DMS153 treated with DMSO at 0.1 percent for 48 hours (cell line): ENCODE results near the gene NEMF.
"Not testable (repeated sequence)": the region's sequence is repeated elsewhere in the genome, so short reads cannot be mapped to it uniquely, and the experiment has no call there.

Experiments
- DNase-seq: peaks from one replicate; lab custom pipeline; 2025; ENCODE audit not compliant: unreplicated experiment; lab: John Stamatoyannopoulos, UW

NEMF gene

DNA sequence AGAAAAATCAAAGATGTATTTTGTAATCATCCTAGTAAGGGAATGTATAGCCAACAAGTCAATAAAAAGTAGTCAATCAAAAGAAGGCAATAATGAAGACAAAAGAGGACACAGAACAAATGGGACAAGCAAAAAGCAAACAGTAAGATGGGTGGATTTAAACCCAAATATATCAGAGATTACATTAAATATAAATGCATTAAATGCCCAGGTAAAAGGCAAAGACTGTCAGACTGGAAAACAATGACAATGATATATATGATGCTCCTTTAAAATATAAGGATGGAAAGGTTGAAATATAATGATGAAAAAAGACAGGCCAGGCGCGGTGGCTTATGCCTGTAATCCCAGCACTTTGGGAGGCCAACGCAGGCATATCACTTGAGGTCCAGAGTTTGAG, 35.7 kb downstream of the NEMF start:
- DNase-seq = no peak

DNA sequence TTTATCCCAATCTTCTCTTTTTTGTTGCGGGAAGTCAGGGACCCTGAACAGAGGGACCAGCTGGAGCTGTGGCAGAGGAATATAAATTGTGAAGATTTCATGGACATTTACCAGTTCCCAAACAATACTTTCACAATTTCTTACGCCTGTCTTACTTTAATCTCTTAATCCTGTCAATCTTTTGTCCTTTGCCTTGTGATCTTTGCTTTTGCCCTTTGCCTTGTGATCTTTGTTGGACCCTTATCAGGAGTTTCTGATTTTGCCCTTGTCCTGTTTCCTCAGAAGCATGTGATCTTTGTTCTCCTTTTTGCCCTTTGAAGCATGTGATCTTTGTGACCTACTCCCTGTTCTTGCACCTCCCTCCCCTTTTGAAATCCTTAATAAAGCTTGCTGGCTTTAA, 36.5 kb downstream of the NEMF start:
- not testable (repeated sequence) for DNase-seq

DNA sequence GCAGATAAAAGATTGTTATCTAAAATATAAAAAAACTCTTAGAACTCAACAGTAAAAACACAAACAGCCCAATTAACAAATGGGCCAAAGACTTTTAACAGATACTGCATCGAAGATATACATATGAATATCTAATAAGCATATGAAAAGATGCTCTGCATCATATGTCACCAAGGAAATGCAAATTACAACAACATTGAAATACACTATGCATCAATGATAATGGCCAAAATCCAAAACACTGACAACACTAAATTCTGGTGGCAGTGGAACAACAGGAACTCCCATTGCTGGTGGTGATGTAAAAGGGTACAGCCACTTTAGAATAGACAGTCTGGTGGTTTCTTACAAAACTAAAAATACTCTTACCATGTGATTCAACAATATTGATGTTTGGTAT, 43.8 kb downstream of the NEMF start:
- DNase-seq = no peak

DNA sequence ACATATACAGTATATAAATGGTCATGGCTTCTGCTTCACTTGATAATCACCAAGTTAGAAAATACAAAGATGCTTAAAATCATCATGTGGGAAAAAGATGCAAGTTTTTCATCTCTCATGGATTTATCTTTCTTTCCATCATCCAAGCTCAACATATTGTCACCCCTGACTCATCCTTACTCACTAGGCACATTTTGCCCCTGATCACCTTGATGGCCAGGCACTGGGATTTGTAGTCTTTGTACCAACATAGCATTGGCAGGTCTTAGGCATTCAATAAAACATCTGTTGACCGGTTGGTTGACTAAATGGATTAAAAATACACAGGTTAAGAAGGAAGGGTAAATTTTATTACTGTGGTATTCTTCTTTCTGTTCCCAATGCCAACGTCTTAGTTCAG, 56.6 kb downstream of the NEMF start:
- DNase-seq = no peak

DNA sequence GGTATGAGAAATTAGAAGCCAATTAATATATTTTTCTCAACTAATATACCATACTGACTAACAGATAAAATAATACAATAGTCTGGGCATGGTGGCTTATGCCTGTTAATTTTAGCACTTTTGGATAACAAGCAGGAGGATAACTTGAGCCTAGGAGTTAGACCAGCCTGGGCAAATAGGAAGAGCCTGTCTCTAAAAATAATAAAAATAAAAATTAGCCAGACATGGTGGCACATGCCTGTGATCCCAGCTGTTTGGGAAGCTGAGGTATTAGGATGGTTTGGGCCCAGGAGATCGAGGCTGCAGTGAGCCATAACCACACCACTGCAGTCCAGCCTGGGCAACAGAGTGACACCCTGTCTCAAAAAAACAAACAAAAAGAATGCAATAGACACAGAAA, 60.0 kb downstream of the NEMF start:
- no peak for DNase-seq

DNA sequence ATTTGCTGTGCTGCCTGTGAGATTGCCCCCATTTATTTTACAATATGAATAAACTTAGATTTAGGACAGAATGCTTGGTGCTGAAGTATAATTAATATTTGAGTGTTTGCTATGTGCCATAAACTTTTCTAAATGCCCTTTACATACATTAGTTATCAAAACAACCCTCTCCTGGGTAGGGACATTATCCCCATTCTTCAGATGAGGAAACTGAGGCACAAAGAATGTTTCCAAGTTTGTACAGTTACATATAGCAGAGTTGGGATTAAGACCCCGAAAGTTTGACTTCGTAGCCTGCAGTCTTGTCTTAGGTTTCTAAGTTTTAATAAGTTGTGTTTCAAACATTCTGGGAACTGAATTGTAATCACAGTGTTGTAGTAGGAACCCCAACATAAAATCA, 66.3 kb downstream of the NEMF start:
- DNase-seq = no peak

DNA sequence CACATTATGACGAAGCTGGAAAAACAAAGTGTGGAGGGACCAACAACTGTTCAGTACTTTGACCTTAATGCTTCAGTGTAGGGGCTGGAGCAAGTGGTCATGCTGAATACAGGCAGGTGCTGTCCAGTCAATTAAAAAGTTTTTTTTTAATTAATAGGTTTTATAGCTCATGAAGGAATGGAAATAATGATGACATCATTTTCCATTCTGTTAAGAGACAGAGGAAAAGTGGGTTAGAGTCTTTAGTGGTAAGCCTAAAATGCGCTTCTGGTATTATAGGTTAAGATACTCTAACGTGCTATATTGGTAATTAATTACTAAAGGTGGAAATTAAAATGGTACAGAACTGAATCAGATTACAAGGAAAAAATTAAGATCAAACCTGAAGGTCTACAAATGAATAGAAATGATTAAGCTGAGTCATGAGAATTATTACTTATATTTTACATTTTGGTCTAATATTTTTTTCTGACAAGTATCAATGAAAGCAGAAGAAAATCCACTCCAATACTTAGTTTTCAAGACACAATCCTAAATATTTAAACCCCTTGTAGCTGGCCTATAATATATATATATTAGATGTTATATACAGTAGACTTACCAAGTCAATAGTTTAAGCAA, 69.1 kb downstream of the NEMF start:
- DNase-seq = no peak

DNA sequence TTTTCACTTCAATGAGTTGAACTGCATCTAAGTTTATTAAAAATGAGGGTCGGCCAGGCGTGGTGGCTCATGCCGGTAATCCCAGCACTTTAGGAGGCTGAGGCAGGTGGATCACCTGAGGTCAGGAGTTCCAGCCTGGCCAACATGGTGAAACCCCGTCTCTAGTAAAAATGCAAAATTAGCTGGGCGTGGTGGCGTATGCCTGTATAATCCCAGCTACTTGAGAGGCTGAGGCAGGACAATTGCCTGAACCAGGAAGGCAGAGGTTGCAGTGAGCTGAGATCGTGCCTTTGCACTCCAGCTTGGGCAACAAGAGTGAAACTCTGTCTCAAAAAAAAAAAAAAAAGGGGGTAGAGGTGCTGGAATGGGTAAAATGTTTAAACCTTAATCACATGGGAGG, 71.5 kb downstream of the NEMF start:
- not testable (repeated sequence) for DNase-seq

DNA sequence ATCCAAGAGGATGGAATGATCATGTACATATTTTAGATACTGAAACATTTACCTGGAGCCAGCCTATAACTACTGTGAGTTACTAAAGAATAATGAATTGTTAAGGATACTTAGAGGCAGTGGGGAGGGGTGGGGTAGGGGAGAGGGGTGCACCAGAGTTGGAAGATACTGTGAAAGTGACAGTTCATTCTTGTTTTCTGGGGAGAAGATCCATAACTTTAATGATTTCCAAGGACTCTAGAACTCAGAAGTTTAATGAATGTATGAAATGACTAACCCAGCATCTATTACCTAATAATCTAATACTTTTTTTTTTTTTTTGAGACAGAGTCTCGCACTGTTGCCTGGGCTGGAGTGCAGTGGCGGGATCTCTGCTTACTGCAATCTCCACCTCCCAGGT, 74.2 kb downstream of the NEMF start:
- no peak for DNase-seq

DNA sequence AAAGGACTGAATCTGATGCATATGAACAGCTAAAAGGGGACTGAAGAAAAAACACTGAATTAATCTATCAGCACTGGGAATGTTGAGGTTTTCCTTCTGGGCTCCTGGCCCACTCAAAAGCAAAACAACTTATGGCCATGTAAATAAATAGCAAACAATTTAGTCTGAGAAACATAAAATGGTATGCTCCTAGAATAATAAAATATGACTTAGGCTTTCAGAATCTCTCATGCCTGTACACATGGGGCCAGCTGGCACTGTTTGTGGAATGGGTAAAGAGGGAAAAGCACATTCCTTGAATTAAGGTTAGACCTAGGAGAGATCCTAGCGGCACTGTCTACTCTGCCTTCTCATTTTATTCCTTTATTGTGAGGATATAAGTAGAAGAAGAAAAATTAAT, 78.5 kb downstream of the NEMF start:
- no peak for DNase-seq

DNA sequence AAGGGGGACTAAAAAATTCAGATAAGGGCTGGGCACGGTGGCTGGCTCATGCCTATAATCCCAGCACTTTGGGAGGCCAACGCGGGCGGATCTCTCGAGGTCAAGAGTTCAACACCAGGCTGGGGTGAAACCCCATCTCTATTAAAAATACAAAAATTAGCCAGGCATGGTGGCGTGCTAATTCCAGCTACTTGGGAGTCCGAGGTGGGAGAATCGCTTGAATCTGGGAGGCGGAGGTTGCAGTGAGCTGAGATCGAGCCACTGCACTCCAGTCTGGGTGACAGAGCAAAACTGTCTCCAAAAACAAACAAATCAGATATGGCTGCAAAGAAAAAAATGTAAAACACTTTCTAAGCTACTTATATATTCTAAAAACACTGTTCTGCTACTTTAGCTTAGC, 80.9 kb downstream of the NEMF start:
- not testable (repeated sequence) for DNase-seq

DNA sequence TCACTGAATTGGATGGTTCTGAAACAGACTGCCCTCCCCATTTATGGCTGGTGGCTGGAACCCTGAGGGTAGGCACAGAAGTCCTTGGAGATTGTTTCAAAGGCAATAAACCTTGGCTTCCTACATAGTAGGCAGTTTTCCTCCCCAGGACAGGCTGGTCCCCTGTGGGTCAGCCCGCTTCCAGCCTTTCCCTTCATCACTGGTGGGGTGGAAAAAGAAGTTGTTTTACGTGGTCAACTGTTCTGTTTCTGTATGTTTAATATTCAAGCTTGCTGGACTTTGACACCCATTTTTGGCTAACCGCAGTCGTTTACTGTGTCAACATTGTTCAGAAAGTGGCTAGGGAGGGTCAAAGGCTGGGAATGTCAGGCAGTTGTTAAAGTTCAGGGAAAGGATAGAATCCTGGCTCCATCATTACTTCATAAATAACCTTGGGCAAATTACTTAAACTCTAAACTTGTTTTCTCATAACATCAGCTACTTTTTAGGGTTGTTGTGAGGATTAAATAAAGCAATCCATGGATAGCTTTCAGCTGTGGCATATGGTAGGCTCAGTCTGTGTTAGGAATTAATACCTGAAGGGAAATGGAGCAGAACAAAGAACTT, 82.3 kb downstream of the NEMF start:
- DNase-seq = no peak

DNA sequence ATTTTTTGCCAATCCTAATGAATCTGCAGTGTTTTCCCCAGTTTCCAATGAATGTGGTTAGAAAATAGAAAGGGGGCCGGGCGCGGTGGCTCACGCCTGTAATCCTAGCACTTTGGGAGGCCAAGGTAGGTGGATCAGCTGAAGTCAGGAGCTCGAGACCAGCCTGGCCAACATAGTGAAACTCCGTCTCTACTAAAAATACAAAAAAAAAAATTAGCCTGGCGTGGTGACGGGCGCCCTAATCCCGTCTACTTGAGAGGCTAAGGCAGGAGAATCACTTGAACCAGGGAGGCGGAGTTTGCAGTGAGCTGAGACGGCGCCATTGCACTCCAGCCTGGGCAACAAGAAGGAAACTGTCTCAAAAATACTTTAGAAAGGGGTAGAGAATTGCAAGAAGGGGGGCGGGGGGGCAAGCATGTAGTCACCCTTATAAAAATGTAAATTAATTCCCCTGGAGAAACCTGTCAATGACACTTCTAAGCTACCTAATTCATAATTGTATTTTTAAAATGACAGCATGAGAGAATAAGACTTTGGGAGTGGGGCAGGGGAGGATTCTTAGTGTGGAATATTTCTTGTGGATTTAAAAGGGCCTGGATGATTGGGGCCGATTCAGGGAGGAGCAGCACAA, 82.9 kb downstream of the NEMF start:
- DNase-seq = no peak

DNA sequence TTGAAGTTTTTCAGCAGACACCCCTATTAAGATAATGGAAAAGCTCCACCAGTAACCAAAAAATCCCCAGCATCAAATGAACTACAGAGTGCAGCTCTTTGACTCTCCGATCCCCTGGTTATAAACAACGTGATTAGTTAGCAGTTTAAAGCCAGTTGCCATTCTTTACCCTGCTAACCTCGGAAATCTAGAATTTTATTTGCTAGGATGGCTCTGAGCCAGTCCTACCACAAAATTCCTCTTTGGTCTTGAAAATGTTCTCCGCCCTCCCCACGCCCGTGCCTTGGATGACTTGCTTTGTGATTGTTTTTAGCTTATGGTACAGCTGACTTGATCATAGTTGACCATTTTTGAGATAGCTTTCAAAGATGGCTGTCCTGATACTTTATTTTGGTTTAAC, 83.4 kb downstream of the NEMF start:
- no peak for DNase-seq

DNA sequence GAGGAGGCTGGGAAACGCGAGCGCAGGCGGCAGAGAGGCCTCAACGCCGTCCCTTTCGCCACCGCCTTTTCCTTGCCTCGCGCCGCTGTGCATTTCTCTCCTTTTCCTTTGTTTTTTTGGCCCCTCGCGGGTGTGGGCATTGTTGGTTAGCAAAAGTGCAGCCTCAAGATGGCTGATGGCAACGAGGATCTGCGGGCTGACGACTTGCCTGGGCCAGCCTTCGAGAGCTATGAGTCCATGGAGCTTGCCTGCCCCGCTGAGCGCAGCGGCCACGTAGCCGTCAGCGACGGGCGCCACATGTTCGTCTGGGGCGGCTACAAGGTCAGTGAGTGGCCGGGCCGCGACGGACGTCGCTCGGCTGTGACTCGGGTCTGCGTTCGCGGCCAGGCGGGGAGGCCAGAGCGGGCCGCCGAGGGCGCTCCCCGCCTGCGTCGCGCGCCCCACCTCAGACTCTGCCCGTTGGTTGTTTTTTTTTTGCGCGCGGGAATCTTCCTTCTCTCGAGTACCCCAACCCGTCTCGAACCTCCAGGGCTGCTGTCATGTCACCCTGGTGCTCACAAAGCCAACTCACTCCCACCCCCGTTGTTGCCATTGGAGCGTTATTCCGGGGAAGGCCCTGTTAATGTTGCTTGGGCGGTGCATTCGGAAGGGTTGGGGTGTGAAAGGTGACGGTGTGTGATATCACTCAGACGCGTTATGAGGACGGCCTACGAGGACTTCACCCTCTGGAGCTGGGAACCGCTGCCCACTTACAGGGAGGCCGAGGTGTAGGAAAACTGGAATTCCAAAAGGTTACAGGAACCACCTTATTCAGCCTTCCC, 84.1 kb downstream of the NEMF start:
- peak; percentile 7 for DNase-seq

DNA sequence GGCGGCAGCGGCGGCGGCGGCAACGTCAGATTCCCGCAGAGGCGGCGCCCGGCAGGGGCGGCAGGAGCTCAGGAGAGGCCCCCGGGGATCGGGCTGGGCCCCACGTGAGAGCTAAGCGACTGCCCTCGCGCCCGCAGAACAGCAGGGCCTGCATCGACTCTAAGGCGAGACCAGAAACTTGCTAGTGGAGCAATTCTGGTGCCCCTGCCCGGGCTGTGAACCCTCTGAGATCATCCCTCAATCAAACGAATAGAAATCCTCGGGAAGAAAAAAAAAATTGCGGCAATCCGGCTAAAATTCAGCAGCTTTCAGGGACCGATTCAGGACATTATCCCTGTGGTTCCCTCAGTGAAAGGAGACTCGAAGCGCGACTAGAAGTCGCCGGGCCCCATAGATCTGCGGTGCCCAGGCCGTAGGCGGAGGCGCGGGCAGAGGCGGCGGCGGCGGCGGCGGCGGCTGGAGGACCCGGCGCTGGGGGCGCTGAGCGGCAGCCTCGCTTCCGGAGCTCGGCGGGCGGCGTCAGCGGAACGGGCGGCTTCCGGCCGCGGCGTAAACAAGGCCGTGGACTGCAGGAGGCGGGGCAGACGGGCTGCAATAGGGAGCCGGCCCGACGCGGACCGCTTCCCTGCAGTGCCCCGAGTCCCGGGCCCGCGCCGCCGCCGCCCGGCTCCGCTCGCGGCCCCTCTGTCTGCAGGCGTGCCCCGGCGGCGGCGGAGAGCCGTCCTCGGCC, 84.9 kb downstream of the NEMF start, which contains the start of gene KLHDC2:
Gene KLHDC2 (plus strand): TSS at position 583 of the 730 bp plus-strand sequence. CDS start 316 bp downstream, outside the sequence.
- peak; percentile 57 for DNase-seq

DNA sequence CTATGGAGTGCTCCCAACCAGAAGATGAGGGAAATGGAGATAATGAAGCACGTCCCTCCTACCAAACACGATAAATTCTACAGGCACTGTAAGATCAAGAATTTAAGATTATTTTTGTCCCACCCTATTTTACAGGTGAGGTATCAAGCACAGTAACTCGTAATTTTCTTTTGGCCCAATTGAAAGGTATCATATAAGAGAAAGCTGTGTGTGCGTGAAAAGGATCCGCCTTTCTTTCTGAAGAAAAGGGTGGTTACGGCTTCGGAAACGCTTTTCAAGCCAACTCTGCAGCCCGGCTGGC, 85.4 kb downstream of the NEMF start:
- DNase-seq = no peak

DNA sequence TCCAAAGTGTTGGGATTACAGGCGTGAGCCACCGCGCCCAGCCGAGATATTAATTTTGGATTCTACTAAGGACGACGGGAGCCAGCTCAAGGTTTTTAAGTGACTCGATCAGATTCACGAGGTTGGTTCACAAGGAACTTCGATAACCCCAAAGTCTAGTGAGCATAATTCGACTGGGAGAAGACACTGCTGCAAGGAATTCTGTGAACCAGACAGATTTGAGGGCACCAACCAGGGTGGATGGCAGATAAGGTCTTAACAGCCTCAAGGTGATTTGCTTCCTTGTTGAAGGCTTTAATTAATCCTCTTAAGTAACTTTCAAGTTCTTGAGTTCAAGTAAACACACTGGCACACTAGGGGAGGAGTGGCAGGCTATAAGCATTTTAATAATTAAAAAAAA, 85.7 kb downstream of the NEMF start:
- no peak for DNase-seq

DNA sequence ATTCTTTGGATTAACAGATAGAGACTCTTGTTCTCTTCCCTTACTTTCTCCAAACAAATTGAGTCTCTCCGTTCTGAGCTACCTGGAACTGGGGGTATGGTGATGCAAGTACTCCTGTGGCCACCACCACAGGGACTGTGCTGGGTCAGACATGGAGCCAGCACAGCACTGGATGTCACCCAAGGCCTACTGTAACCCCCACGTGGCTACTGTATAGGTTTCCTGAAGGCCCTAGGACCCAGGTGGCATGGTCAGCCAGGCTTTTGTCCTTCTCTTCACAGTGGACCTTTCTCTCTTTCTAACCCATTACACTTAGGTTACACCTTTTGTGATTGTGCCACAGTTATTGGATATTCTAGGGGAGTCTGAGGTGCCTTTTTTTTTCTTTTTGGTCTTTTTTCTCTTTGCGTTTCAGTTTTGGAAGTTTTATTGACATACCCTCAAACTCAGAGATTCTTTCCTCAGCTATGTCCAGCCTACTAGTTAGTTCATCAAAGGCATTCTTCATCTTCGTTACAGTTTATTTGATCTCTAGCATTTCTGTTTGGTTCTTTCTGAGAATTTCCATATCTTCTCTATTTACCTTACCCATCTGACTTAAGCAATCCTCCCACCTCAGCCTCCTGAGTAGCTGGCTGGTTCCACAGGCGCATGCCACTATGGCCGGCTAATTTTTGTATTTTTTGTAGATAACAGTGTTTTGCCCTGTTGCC, 90.6 kb downstream of the NEMF start:
- no peak for DNase-seq

DNA sequence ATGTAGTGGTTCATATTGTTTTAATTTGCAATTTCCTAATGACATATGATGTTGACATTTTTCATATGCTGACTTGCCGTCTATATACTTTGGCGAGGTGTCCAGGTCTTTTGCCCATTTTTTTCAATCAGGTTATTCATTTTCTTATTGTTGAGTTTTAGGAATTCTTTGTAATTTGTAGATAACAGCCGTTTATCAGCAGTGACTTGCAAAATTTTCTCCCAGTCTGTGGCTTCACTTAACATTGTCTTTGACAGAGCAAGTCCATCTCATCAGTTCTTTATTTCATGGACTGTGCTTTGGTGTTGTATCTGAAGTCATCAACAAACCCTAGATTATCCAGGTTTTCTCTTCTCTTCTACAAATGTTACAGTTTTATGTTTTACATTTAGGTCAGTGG, 97.2 kb downstream of the NEMF start:
- no peak for DNase-seq
